ENCODE data around the gene MMP8. TPM values are rescaled to one million over a fixed set of nuclear protein-coding genes. Genes with fewer than 3 reads are reported as not detected.

Gene MMP8
- total RNA-seq, 1 experiment from 2014 or later: not detected

DNA sequence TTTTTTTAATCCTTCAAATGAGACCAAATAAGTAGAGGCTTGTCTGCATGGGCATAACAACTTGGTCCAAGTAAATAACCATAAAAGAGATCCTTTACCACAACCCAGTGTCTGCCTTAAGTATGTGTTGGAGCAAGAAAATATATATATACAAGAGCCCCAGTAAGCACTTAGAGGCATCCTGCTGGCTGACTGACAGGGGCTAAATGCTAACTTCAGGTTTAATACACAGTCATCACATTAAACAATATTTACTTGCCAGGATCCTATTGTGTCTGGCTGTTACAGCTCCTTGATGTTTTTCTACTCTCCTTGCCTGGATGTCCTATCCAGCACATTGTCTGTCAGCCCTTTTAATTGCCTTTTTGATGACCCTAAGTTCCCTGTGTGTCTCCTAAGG lies 62.1 kb downstream of the MMP8 start:
- DNase-seq (ENCODE audit: low spot score): no peak

Other genes starting within 250 kb of the MMP8 start
- gene MMP7, start 194.2 kb downstream of the MMP8 start, total RNA-seq (2014; rRNA removed; shearing (Covaris generic)): 88.5 and 98.1 TPM in 2 replicates
- gene MMP20, start 99.6 kb downstream of the MMP8 start, total RNA-seq (2014; rRNA removed; shearing (Covaris generic)): not detected in 2 replicates
- gene MMP27, start 19.2 kb downstream of the MMP8 start, total RNA-seq (2014; rRNA removed; shearing (Covaris generic)): not detected in 2 replicates
- gene MMP10, start 55.7 kb upstream of the MMP8 start, total RNA-seq (2014; rRNA removed; shearing (Covaris generic)): not detected in 2 replicates
- not detected in 2 replicates for gene MMP1, start 73.2 kb upstream of the MMP8 start, total RNA-seq (2014; rRNA removed; shearing (Covaris generic))
- gene MMP3, start 118.7 kb upstream of the MMP8 start, total RNA-seq (2014; rRNA removed; shearing (Covaris generic)): not detected in 2 replicates
- gene MMP12, start 150.0 kb upstream of the MMP8 start, total RNA-seq (2014; rRNA removed; shearing (Covaris generic)): not detected in 2 replicates
- 0.13 TPM in 1 of 2 replicates, not detected in the other for gene MMP13, start 230.8 kb upstream of the MMP8 start, total RNA-seq (2014; rRNA removed; shearing (Covaris generic))

Data from HT-29 (cell line).